ENCODE results near the gene ZNF804B.

Gene ZNF804B

DNA sequence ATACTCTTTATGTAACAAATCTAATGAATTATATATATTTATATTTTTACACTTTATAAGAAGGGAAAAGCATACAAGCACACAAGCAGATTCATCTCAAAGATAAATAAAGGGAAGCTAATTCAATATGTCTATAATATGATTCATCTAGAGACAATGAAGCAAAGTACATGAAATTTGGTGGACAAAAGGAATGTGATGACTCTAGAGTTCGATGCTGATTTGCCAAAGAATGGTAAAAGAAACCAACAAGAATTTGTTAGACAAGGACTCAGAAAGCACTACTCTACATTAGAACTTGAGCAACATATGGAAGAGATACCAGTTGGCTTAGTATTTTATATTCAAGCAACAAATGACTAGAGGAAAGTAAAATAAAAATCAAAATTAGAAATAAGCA is 572.5 kb downstream of the ZNF804B start:
- no peak overlapping the region for H3K4me3 ChIP-seq
- TF ChIP-seq, protein P1, sequence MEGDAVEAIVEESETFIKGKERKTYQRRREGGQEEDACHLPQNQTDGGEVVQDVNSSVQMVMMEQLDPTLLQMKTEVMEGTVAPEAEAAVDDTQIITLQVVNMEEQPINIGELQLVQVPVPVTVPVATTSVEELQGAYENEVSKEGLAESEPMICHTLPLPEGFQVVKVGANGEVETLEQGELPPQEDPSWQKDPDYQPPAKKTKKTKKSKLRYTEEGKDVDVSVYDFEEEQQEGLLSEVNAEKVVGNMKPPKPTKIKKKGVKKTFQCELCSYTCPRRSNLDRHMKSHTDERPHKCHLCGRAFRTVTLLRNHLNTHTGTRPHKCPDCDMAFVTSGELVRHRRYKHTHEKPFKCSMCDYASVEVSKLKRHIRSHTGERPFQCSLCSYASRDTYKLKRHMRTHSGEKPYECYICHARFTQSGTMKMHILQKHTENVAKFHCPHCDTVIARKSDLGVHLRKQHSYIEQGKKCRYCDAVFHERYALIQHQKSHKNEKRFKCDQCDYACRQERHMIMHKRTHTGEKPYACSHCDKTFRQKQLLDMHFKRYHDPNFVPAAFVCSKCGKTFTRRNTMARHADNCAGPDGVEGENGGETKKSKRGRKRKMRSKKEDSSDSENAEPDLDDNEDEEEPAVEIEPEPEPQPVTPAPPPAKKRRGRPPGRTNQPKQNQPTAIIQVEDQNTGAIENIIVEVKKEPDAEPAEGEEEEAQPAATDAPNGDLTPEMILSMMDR (IDR thresholded peaks at IDR 0.05) = no peak
- DNase-seq (ENCODE audit: low spot score) = no peak
- H3K27ac ChIP-seq = no peak overlapping the region

DNA sequence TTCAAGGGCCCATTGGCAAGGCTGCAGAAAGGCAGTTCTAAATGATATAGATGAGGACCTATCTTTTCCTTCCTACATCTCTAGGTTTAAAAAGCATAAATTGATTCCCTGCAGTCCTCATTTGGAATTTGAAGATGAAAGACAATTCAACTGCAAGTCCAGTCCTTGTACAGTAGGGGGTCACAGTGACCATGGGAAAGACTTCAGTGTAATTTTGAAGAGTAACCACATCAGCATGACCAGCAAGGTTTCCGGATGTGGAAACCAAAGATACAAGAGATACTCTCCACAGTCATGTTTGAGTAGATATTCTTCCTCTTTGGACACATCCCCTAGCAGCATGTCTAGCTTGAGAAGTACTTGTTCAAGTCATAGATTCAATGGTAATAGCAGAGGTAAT is 575.3 kb downstream of the ZNF804B start:
- H3K27ac ChIP-seq = no peak overlapping the region
- TF ChIP-seq, protein P1 (IDR thresholded peaks at IDR 0.05) = no peak
- H3K4me3 ChIP-seq = no peak overlapping the region
- no peak for DNase-seq (ENCODE audit: low spot score)

DNA sequence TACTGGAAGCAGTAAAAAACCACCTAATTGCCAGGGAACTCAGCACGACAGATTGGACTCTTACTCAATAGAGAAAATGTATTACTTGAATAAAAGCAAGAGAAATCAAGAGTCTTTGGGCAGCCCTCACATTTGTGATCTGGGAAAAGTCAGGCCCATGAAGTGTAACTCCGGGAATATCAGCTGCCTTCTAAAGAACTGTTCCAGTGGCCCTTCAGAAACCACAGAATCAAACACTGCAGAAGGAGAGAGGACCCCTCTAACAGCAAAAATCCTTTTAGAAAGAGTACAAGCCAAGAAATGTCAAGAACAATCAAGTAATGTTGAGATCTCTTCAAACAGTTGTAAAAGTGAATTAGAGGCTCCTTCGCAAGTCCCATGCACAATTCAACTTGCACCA is 576.0 kb downstream of the ZNF804B start:
- TF ChIP-seq, protein P1 (IDR thresholded peaks at IDR 0.05) = no peak
- no peak for DNase-seq (ENCODE audit: low spot score)
- Histone ChIP-seq H3K27ac (no peak overlapping the region), H3K4me3 (no peak overlapping the region)

DNA sequence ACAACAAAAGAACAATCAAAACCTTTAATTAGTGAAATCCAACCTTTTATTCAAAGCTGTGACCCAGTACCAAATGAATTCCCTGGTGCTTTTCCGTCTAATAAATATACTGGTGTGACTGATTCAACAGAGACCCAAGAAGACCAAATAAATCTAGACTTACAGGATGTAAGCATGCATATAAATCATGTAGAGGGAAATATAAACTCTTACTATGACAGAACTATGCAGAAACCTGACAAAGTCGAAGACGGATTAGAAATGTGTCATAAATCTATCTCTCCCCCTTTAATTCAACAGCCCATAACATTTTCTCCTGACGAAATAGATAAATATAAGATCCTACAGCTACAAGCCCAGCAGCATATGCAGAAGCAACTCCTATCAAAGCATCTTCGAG is 576.6 kb downstream of the ZNF804B start:
- TF ChIP-seq, protein P1 (IDR thresholded peaks at IDR 0.05) = no peak
- Histone ChIP-seq H3K27ac (no peak overlapping the region), H3K4me3 (no peak overlapping the region)
- no peak for DNase-seq (ENCODE audit: low spot score)

DNA sequence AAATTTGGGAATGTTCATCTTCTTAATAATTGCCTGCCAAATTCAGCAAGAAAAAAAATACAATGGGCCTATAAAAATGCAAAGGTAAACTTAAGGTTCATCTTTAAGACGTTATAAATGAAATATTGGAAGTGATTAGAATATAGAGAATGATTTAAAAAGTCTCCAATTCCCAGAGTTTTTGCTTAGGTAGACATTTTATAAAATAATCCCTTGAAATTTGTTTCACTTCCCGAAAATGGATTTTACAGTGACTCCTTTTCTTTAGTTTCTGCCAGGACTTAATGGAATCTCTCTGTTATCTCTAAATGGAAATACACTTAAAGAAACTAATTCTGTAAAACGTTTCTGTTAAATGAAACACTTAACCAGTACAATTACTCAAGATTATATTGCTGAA is 580.2 kb downstream of the ZNF804B start:
- TF ChIP-seq, protein P1 (IDR thresholded peaks at IDR 0.05) = no peak
- H3K27ac ChIP-seq = no peak overlapping the region
- no peak for DNase-seq (ENCODE audit: low spot score)
- H3K4me3 ChIP-seq = no peak overlapping the region

DNA sequence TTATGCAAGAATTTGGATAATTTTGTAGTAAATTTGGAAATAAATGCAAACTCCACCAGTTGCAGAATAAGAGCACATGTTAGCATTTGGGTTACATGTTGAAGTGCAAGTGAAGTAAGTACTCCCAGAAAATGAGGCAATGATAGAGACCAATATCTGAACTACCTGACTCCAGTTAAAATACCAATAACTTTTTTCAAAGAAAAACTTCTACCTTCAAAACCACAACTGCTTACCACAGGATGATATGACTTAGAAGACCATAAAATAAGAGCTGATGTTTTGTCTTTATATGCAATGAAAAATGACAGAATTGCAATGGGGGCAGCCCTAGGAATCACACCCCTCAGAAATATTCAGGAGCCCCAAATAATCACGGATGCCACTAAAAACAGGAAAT is 597.6 kb downstream of the ZNF804B start:
- Histone ChIP-seq H3K4me3 (no peak overlapping the region), H3K27ac (no peak overlapping the region)
- DNase-seq (ENCODE audit: low spot score) = no peak
- TF ChIP-seq, protein P1 (IDR thresholded peaks at IDR 0.05) = no peak

DNA sequence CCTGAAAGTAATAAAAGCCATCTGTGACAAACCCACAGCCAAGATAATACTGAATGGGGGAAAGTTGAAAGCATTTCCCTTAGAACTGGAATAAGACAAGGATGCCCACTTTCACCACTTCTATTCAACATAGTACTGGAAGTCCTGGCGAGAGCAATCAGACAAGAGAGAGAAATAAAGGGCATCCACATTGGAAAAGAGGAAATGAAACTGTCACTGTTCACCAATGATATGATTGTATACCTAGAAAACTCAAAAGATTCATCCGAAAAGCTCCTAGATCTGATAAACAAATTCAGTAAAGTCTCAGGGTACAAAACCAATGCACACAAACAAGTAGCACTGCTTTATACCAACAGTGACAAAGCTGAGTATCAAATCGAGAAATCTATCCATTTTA is 617.7 kb downstream of the ZNF804B start:
- TF ChIP-seq, protein P1 (IDR thresholded peaks at IDR 0.05) = no peak
- Histone ChIP-seq H3K27ac (no peak overlapping the region), H3K4me3 (no peak overlapping the region)
- no peak for DNase-seq (ENCODE audit: low spot score)

All from coronary artery (tissue), 2 donors.